ENCODE results near the gene STIMATE.
A peak's percentile ranks its signal among the peaks of the same experiment; 100 is the strongest.

Gene STIMATE

GRCh38 chr3:52824037-52824436 lies 73.3 kb downstream of the STIMATE start (continued):
- TF ChIP-seq, protein P1, sequence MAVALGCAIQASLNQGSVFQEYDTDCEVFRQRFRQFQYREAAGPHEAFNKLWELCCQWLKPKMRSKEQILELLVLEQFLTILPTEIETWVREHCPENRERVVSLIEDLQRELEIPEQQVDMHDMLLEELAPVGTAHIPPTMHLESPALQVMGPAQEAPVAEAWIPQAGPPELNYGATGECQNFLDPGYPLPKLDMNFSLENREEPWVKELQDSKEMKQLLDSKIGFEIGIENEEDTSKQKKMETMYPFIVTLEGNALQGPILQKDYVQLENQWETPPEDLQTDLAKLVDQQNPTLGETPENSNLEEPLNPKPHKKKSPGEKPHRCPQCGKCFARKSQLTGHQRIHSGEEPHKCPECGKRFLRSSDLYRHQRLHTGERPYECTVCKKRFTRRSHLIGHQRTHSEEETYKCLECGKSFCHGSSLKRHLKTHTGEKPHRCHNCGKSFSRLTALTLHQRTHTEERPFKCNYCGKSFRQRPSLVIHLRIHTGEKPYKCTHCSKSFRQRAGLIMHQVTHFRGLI (tag by site-specific recombination; IDR thresholded peaks at IDR 0.05): no peak
- no peak for TF ChIP-seq ZNF302 (tag by site-specific recombination; IDR thresholded peaks at IDR 0.05; ENCODE audit: low read depth)

DNA sequence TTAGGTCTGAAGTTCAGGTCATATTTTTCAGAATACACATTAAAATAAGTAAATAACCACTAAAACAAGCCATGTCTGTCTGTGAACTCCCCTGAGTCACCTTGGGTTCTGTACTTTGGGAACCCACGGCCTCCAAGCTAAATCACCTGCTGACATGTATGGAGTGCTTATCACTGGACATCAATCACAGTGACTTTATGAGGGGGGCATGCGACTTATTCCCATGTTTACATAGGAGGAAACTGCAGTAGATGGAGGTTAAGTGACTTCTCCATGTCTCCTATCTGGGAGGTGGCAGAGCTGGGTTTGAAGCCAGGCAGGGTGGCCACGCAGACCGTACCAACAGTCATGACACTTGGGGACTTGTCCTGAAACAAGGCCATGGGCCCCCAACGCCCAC lies 75.0 kb downstream of the STIMATE start:
- H3K4me1 ChIP-seq (ENCODE audit: control insufficient read depth, insufficient read depth, low read length): no peaks in the 10 kb centered on the region
- TF ChIP-seq GLIS1 (tag by site-specific recombination; IDR thresholded peaks at IDR 0.05) (0 out of 2 replicates have a peak, but pooled peaks have one; percentile 23), ZSCAN30 (tag by site-specific recombination; IDR thresholded peaks at IDR 0.05) (no peak), PRDM10 (tag by site-specific recombination; IDR thresholded peaks at IDR 0.05) (peak; percentile 59; the same call in 1 of the 2 replicates), ZIC2 (tag by site-specific recombination; IDR thresholded peaks at IDR 0.05) (peak; percentile 27; the same call in 1 of the 2 replicates), BCL6B (tag by site-specific recombination; IDR thresholded peaks at IDR 0.05) (no peak)
- TF ChIP-seq, protein P2, sequence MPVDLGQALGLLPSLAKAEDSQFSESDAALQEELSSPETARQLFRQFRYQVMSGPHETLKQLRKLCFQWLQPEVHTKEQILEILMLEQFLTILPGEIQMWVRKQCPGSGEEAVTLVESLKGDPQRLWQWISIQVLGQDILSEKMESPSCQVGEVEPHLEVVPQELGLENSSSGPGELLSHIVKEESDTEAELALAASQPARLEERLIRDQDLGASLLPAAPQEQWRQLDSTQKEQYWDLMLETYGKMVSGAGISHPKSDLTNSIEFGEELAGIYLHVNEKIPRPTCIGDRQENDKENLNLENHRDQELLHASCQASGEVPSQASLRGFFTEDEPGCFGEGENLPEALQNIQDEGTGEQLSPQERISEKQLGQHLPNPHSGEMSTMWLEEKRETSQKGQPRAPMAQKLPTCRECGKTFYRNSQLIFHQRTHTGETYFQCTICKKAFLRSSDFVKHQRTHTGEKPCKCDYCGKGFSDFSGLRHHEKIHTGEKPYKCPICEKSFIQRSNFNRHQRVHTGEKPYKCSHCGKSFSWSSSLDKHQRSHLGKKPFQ (tag by site-specific recombination; IDR thresholded peaks at IDR 0.05): 0 out of 2 replicates have a peak, but pooled peaks have one; percentile 6
- TF ChIP-seq, protein P3, sequence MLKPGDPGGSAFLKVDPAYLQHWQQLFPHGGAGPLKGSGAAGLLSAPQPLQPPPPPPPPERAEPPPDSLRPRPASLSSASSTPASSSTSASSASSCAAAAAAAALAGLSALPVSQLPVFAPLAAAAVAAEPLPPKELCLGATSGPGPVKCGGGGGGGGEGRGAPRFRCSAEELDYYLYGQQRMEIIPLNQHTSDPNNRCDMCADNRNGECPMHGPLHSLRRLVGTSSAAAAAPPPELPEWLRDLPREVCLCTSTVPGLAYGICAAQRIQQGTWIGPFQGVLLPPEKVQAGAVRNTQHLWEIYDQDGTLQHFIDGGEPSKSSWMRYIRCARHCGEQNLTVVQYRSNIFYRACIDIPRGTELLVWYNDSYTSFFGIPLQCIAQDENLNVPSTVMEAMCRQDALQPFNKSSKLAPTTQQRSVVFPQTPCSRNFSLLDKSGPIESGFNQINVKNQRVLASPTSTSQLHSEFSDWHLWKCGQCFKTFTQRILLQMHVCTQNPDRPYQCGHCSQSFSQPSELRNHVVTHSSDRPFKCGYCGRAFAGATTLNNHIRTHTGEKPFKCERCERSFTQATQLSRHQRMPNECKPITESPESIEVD (tag by site-specific recombination; IDR thresholded peaks at IDR 0.05): peak; percentile 66
- peaks cover 0 to 4% of the 10 kb centered on the region in 2 experiments; a peak in 1 of 3 replicates for H3K36me3 ChIP-seq (ENCODE audit: control insufficient read depth in 2 of 2, insufficient read depth in 1 of 2, low read length in 2 of 2)
- no peak overlapping the region for H3K27ac ChIP-seq (ENCODE audit: extremely low read depth, low read depth, low read length)
- ChIA-PET CTCF (interaction anchor here (0.6 to 2.0 kb wide), 5 partner anchors 8 to 1167 kb away, joined by 3 to 6 read pairs (median 5); partner anchors contain the start of gene ITIH4), POLR2A (no interaction called here)
- H3K4me3 ChIP-seq (ENCODE audit: low read depth, low read length): no peak overlapping the region
- no peaks in the 10 kb centered on the region for H3K9me3 ChIP-seq (ENCODE audit: control insufficient read depth, insufficient read depth, low read depth, low read length)

DNA sequence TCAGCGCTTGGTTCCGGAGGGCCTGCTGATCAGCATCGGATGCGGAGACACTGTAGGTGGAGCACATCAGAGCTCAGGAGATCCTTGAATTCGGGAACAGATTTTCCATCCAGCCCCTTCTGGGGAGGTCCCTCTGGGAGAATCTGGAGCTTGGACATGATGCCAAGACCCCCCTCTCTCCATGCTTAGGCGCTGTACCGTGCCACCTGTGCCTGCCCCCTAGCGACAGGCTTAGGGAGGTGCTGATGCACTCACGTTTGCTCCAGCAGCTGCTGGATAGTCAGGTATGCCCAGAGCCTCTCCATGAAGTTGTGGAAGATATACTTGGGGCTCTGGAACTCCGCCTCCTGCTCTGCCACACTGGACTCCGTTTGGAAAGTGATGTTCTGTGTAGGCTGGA lies 76.6 kb downstream of the STIMATE start:
- H3K36me3 ChIP-seq (ENCODE audit: control insufficient read depth in 2 of 2, insufficient read depth in 1 of 2, low read length in 2 of 2): peaks cover 0 to 4% of the 10 kb centered on the region in 2 experiments; a peak in 1 of 3 replicates
- no peaks in the 10 kb centered on the region for H3K9me3 ChIP-seq (ENCODE audit: control insufficient read depth, insufficient read depth, low read depth, low read length)
- no peak overlapping the region for H3K4me3 ChIP-seq (ENCODE audit: low read depth, low read length)
- CTCF ChIA-PET: interaction anchor here (0.5 to 2.0 kb wide), 13 partner anchors 9 to 1283 kb away, joined by 3 to 8 read pairs (median 4); partner anchors contain the start of gene MUSTN1
- no peaks in the 10 kb centered on the region for H3K4me1 ChIP-seq (ENCODE audit: control insufficient read depth, insufficient read depth, low read length)
- no peak overlapping the region for H3K27ac ChIP-seq (ENCODE audit: extremely low read depth, low read depth, low read length)
- POLR2A ChIA-PET: no interaction called here
- TF ChIP-seq, protein P4, sequence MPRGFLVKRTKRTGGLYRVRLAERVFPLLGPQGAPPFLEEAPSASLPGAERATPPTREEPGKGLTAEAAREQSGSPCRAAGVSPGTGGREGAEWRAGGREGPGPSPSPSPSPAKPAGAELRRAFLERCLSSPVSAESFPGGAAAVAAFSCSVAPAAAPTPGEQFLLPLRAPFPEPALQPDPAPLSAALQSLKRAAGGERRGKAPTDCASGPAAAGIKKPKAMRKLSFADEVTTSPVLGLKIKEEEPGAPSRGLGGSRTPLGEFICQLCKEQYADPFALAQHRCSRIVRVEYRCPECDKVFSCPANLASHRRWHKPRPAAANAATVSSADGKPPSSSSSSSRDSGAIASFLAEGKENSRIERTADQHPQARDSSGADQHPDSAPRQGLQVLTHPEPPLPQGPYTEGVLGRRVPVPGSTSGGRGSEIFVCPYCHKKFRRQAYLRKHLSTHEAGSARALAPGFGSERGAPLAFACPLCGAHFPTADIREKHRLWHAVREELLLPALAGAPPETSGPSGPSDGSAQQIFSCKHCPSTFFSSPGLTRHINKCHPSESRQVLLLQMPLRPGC (tag by site-specific recombination; IDR thresholded peaks at IDR 0.05): no peak
- TF ChIP-seq TRIM28 (IDR thresholded peaks at IDR 0.05; ENCODE audit: borderline replicate concordance, low read length) (peak; percentile 43; the same call in 1 of the 2 replicates), HOXC10 (CRISPR knock-in tag; IDR thresholded peaks at IDR 0.05) (no peak), CTCF (tag by site-specific recombination; IDR thresholded peaks at IDR 0.05) (peak; percentile 37; the same call in 1 of the 2 replicates)
- TF ChIP-seq, protein P5, sequence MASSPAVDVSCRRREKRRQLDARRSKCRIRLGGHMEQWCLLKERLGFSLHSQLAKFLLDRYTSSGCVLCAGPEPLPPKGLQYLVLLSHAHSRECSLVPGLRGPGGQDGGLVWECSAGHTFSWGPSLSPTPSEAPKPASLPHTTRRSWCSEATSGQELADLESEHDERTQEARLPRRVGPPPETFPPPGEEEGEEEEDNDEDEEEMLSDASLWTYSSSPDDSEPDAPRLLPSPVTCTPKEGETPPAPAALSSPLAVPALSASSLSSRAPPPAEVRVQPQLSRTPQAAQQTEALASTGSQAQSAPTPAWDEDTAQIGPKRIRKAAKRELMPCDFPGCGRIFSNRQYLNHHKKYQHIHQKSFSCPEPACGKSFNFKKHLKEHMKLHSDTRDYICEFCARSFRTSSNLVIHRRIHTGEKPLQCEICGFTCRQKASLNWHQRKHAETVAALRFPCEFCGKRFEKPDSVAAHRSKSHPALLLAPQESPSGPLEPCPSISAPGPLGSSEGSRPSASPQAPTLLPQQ (tag by site-specific recombination; IDR thresholded peaks at IDR 0.05): no peak

All from HEK293 (cell line).